ENCODE data around the gene GLP1R.

- TF ChIP-seq, protein P1, sequence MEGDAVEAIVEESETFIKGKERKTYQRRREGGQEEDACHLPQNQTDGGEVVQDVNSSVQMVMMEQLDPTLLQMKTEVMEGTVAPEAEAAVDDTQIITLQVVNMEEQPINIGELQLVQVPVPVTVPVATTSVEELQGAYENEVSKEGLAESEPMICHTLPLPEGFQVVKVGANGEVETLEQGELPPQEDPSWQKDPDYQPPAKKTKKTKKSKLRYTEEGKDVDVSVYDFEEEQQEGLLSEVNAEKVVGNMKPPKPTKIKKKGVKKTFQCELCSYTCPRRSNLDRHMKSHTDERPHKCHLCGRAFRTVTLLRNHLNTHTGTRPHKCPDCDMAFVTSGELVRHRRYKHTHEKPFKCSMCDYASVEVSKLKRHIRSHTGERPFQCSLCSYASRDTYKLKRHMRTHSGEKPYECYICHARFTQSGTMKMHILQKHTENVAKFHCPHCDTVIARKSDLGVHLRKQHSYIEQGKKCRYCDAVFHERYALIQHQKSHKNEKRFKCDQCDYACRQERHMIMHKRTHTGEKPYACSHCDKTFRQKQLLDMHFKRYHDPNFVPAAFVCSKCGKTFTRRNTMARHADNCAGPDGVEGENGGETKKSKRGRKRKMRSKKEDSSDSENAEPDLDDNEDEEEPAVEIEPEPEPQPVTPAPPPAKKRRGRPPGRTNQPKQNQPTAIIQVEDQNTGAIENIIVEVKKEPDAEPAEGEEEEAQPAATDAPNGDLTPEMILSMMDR (IDR thresholded peaks at IDR 0.05): no peak
- no peak for TF ChIP-seq POLR2AphosphoS5 (IDR thresholded peaks at IDR 0.05)
- TF ChIP-seq EP300 (IDR thresholded peaks at IDR 0.05): no peak
Measured at GRCh38 chr6:39114388-39114703, 65.8 kb downstream of the GLP1R start.

All from stomach (tissue), 4 donors.